Naive thymus-derived CD8-positive, alpha-beta T cell (primary cell): ENCODE data around the gene ELP4. TPM values are rescaled to one million over a fixed set of nuclear protein-coding genes. Genes with fewer than 3 reads are reported as not detected.

Source experiments
- ATAC-seq, 2 donors: fragments of 150-1000 bp; cut with Tn5 transposase in 1 of 2; sonication (Bioruptor Pico), chemical (Tn5 transposase) in 1 of 2; 1 replicate in 1 of 2; 2 replicates in 1 of 2; pipeline ENCODE4 v1.10.0; 2021; ENCODE audit warnings: mild to moderate bottlenecking in 2 of 2, moderate library complexity in 2 of 2
- POLR2A ChIA-PET: fragments of 350-600 bp; sonication (Branson Sonifier 250); formaldehyde crosslinking; loops from one replicate; lab custom pipeline; 2021; ENCODE audit warnings: antibody characterized with exemption; lab: Charles Lee
- DNase-seq, 10 donors: peaks; one replicate each; pipeline versions ENCODE4 v3.0.0 to v3.0.0-alpha.2; 2020 to 2022
- H3K27ac Mint-ChIP-seq, 10 donors: one replicate each; pipeline ENCODE4 v1.8.0; 2020 to 2022; ENCODE audit warnings: mild to moderate bottlenecking in 10 of 10, mixed read lengths in 10 of 10, moderate library complexity in 4 of 10, inconsistent platforms in 1 of 10
- H3K27me3 Mint-ChIP-seq, 5 donors: one replicate each; pipeline ENCODE4 v1.8.0; 2021 to 2022; ENCODE audit warnings: mixed read lengths in 5 of 5
- H3K36me3 Mint-ChIP-seq, 3 donors: one replicate each; pipeline ENCODE4 v1.8.0; 2020 to 2022; ENCODE audit warnings: mixed read lengths in 3 of 3, mild to moderate bottlenecking in 2 of 3, inconsistent platforms in 1 of 3
- H3K4me1 Mint-ChIP-seq, 4 donors: one replicate each; pipeline ENCODE4 v1.8.0; 2021 to 2022; ENCODE audit warnings: mixed read lengths in 4 of 4
- H3K4me3 Mint-ChIP-seq, 10 donors: one replicate each; pipeline ENCODE4 v1.8.0; 2020 to 2022; ENCODE audit warnings: mild to moderate bottlenecking in 10 of 10, mixed read lengths in 10 of 10, moderate library complexity in 6 of 10, inconsistent platforms in 1 of 10
- H3K9me3 Mint-ChIP-seq, 9 donors: one replicate each; pipeline ENCODE4 v1.8.0; 2020 to 2022; ENCODE audit warnings: mixed read lengths in 9 of 9, mild to moderate bottlenecking in 3 of 9, inconsistent platforms in 1 of 9, moderate library complexity in 1 of 9
- polyA plus RNA-seq, 3 donors: library from polyadenylated mRNA; unstranded; fragments of 300-500 nt; fragmentation: Illumina TruSeq; gene quantifications; one replicate each; pipeline ENCODE4 v1.2.3, GENCODE V29; 2021
- total RNA-seq, 8 experiments: library from RNA in 2 of 8; stranded (reverse) in 2 of 8; gene quantifications; one replicate each; pipeline ENCODE4 v1.2.3 and lab custom pipeline; 2021 to 2026

ELP4 gene
- total and polyA plus RNA-seq, 5 experiments from 2014 or later: 17.8 to 25.5 (median 23.0) TPM

DNA sequence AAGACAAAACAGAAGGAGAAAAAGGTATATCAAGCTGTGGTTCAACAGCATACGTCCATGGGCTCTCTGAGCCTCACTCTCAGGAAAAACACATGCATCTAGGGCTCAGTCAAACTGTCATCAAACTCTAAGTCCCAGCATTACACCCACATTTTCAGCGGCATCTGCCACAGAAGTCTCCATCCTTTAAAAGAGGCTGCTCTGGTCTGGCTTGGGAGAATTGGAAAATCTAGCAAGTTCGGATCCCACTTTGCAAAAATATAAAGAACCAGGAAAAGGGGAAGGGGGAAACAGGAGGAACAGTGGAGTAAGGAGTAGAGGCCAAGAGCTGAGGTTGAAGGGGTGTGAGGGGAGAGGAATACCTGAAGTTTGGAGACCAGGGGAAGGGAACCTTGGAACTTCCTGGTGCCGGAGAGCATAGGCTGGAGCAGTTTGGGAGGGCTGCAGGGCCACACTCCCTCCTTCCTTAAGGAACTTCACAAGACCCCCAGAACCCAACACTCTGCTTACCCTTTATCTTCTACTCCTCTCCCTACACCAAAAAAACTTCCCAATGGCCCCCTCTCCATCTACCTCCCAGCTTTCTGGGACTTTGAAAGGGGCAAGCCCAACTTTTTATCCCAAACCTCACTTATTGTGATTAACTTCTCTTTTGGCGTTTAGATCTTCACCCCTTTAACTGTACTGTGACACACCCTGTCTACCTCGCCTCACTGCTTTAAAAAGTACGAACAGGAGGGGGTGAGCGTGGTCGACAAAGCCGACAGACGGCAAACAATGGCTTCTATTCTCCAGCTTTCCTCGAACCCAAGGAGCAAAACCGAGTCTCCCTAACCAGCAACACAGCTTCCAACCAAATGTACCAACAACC, 297.6 kb downstream of the ELP4 start:
- H3K36me3 Mint-ChIP-seq: peaks cover 6 to 29% (median 13%) of the 10 kb centered on the region in 3 donors
- H3K27ac Mint-ChIP-seq: peak overlapping the region in 1 of 10 donors; percentile 1
- peaks cover 0 to 38% (median 16%) of the 10 kb centered on the region in 9 donors for H3K9me3 Mint-ChIP-seq
- no peak for DNase-seq
- H3K4me3 Mint-ChIP-seq: peak overlapping the region in 4 of 10 donors; percentile 15 to 39 (median 20)
- H3K27me3 Mint-ChIP-seq: peaks cover 66 to 91% (median 70%) of the 10 kb centered on the region in 5 donors
- POLR2A ChIA-PET: interaction anchor here (0.7 kb wide), 1 partner anchor 283 kb away, joined by 3 read pairs; the partner anchor contains the start of gene RCN1
- no peak for ATAC-seq
- peaks cover 40 to 67% (median 54%) of the 10 kb centered on the region in 4 donors for H3K4me1 Mint-ChIP-seq

- peaks cover 6 to 29% (median 12%) of the 10 kb centered on the region in 3 donors for H3K36me3 Mint-ChIP-seq
- H3K27me3 Mint-ChIP-seq: peaks cover 64 to 91% (median 68%) of the 10 kb centered on the region in 5 donors
- H3K4me1 Mint-ChIP-seq: peaks cover 39 to 67% (median 58%) of the 10 kb centered on the region in 4 donors
- DNase-seq (no peak), ATAC-seq (no peak)
- POLR2A ChIA-PET: interaction anchor here (0.7 kb wide), 1 partner anchor 283 kb away, joined by 3 read pairs; the partner anchor contains the start of gene RCN1
- peak overlapping the region in 1 of 10 donors; percentile 42 for H3K27ac Mint-ChIP-seq
- peak overlapping the region in 5 of 10 donors; percentile 2 to 89 (median 26) for H3K4me3 Mint-ChIP-seq
- H3K9me3 Mint-ChIP-seq: peaks cover 0 to 29% (median 16%) of the 10 kb centered on the region in 9 donors
Measured at GRCh38 chr11:31807799-31808667, 298.5 kb downstream of the ELP4 start.

GRCh38 chr11:31808721-31809540, 299.4 kb downstream of the ELP4 start:
- no peak for DNase-seq
- no peak for ATAC-seq
- H3K36me3 Mint-ChIP-seq: peaks cover 2 to 21% (median 12%) of the 10 kb centered on the region in 3 donors
- H3K9me3 Mint-ChIP-seq: peaks cover 0 to 21% (median 7%) of the 10 kb centered on the region in 9 donors
- H3K4me1 Mint-ChIP-seq: peaks cover 31 to 58% (median 54%) of the 10 kb centered on the region in 4 donors
- H3K27me3 Mint-ChIP-seq: peaks cover 59 to 82% (median 63%) of the 10 kb centered on the region in 5 donors
- POLR2A ChIA-PET: no interaction called here
- H3K4me3 Mint-ChIP-seq: peak overlapping the region; percentile 40 to 89 (median 80)
- H3K27ac Mint-ChIP-seq: no peak overlapping the region

DNA sequence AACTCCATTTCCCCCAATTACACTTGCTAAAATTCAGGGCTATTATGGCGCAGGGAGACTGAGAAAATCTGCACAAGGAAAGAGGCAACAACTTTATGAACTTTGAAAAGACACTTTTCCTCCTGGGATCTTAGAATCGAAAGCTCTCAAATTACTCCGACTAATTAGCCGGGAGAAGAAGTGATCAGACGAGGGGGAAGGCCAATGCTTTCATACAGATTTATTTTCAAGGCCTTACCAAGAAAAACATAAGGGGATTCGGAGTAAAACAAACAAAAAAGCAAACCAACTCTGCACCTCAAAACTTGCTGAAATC, 299.9 kb downstream of the ELP4 start:
- H3K27ac Mint-ChIP-seq: no peak overlapping the region
- DNase-seq: no peak
- ATAC-seq: no peak
- peaks cover 0 to 18% (median 2%) of the 10 kb centered on the region in 9 donors for H3K9me3 Mint-ChIP-seq
- H3K4me1 Mint-ChIP-seq: peaks cover 28 to 57% (median 52%) of the 10 kb centered on the region in 4 donors
- peaks cover 54 to 80% (median 61%) of the 10 kb centered on the region in 5 donors for H3K27me3 Mint-ChIP-seq
- H3K36me3 Mint-ChIP-seq: peaks cover 2 to 16% (median 10%) of the 10 kb centered on the region in 3 donors
- peak overlapping the region; percentile 3 to 89 (median 80) for H3K4me3 Mint-ChIP-seq
- POLR2A ChIA-PET: no interaction called here

DNA sequence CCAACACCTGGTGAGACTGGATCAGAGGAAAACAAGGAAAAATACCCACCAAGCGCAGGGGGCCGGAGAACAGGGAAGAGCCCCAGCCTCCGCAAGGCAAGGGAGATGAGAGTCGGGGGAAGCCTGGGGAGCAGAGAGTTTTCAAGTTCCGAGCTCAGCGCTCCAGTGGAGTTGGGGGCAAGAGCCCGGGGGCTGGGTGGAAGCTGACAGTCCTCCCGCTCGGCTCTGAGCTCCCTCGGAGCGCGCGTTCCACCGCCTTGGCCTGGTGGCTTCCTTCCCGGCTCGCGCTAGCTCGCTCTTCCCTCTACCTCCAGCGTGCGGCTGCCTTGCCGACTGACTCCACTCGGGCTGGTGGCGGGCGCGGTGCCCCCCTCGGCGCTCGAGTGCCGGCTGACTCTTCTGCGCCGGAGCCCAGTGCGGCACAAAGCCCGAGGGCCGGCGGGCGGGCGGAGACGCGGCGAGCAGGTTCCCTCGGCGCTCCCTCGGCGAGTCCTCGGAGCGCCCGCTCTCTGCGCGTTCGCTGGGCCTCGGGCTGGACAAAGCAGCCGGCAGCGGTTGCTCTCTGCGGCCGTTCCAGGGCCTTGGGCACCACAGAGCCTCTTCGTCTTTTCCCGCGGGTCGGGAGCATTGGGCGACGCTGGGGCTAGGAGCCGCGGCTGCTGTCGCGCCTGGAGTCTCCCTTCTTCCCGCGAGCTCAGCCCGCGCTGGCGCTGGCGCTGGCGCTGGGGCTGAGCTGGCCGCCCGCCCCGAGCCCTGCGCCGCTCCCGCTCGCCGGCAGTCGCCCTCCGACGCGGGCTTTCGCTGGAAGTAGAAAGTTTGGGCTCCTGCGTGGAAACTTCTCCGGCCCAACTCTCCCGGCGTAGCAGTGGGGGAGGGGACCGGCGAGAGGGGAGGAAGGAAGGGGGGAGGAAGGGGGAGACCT, 300.6 kb downstream of the ELP4 start:
- POLR2A ChIA-PET: no interaction called here
- Mint-ChIP-seq H3K9me3 (peaks cover 0 to 18% (median 0%) of the 10 kb centered on the region in 9 donors), H3K4me1 (peaks cover 28 to 58% (median 54%) of the 10 kb centered on the region in 4 donors), H3K27me3 (peaks cover 53 to 80% (median 64%) of the 10 kb centered on the region in 5 donors), H3K27ac (no peak overlapping the region), H3K4me3 (peak overlapping the region; percentile 63 to 89 (median 85)), H3K36me3 (peaks cover 2 to 15% (median 7%) of the 10 kb centered on the region in 3 donors)
- DNase-seq (no peak), ATAC-seq (peak; percentile 15 to 19)

GRCh38 chr11:31810779-31811647, 301.4 kb downstream of the ELP4 start, which contains the start of gene PAX6:
Gene PAX6, minus strand, starts transcription at chr11:31811322. Its CDS starts 4,911 bp downstream, at chr11:31806411.
- ATAC-seq: peak; percentile 57 to 60
- peaks cover 2 to 16% (median 7%) of the 10 kb centered on the region in 3 donors for H3K36me3 Mint-ChIP-seq
- peaks cover 0 to 18% (median 0%) of the 10 kb centered on the region in 9 donors for H3K9me3 Mint-ChIP-seq
- peak within 1 kb of the TSS in 2 of 10 donors; percentile 66 to 87 for H3K27ac Mint-ChIP-seq
- POLR2A ChIA-PET: interaction anchor here (0.7 kb wide), 1 partner anchor 239 kb away, joined by 5 read pairs; no protein-coding TSS in a partner anchor
- H3K27me3 Mint-ChIP-seq: peaks cover 54 to 86% (median 65%) of the 10 kb centered on the region in 5 donors
- peak in 3 of 10 donors; percentile 23 to 43 (median 36) for DNase-seq
- peaks cover 29 to 67% (median 59%) of the 10 kb centered on the region in 4 donors for H3K4me1 Mint-ChIP-seq
- H3K4me3 Mint-ChIP-seq: peak within 1 kb of the TSS; percentile 75 to 91 (median 86)

GRCh38 chr11:31812383-31813381, 303.1 kb downstream of the ELP4 start:
- peak in 1 of 2 donors; percentile 8 for ATAC-seq
- Mint-ChIP-seq H3K9me3 (peaks cover 0 to 13% (median 0%) of the 10 kb centered on the region in 9 donors), H3K27me3 (peaks cover 48 to 77% (median 62%) of the 10 kb centered on the region in 5 donors), H3K4me3 (peak overlapping the region; percentile 73 to 91 (median 86)), H3K27ac (no peak overlapping the region), H3K36me3 (peaks cover 2 to 7% (median 7%) of the 10 kb centered on the region in 3 donors), H3K4me1 (peaks cover 26 to 70% (median 64%) of the 10 kb centered on the region in 4 donors)
- POLR2A ChIA-PET: no interaction called here
- DNase-seq: no peak

GRCh38 chr11:31813391-31814175, 304.0 kb downstream of the ELP4 start:
- H3K9me3 Mint-ChIP-seq: peaks cover 0 to 8% (median 0%) of the 10 kb centered on the region in 9 donors
- H3K4me1 Mint-ChIP-seq: peaks cover 26 to 74% (median 62%) of the 10 kb centered on the region in 4 donors
- POLR2A ChIA-PET: no interaction called here
- peaks cover under 1 to 5% (median 2%) of the 10 kb centered on the region in 3 donors for H3K36me3 Mint-ChIP-seq
- ATAC-seq: no peak
- peak overlapping the region; percentile 68 to 91 (median 84) for H3K4me3 Mint-ChIP-seq
- no peak for DNase-seq
- no peak overlapping the region for H3K27ac Mint-ChIP-seq
- H3K27me3 Mint-ChIP-seq: peaks cover 43 to 74% (median 54%) of the 10 kb centered on the region in 5 donors
